Thymus (tissue), 11 donors: ENCODE data around the gene BHLHA15. TPM values are rescaled to one million over a fixed set of nuclear protein-coding genes. Genes with fewer than 3 reads are reported as not detected.

Experiments
- DNase-seq, 9 donors: peaks; one replicate each; pipeline ENCODE4 v3.0.0-alpha.2; 2013; ENCODE audit warnings: low spot score in 9 of 9, low read depth in 6 of 9, missing footprints in 1 of 9
- H3K27ac ChIP-seq, 2 donors: one replicate each; pipeline ENCODE4 v1.5.1; 2013; ENCODE audit warnings: control low read depth in 1 of 2, low read depth in 1 of 2, low read length in 1 of 2, mild to moderate bottlenecking in 1 of 2, moderate library complexity in 1 of 2
- H3K27me3 ChIP-seq, 2 donors: one replicate each; pipeline ENCODE4 v1.5.1; 2013; ENCODE audit warnings: low read length in 1 of 2; ENCODE audit not compliant: control insufficient read depth in 2 of 2, insufficient read depth in 1 of 2
- H3K36me3 ChIP-seq, 2 donors: one replicate each; pipeline ENCODE4 v1.5.1; 2013; ENCODE audit warnings: low read length in 1 of 2, mild to moderate bottlenecking in 1 of 2, moderate library complexity in 1 of 2; ENCODE audit not compliant: control insufficient read depth in 2 of 2, insufficient read depth in 2 of 2
- H3K4me1 ChIP-seq, 2 donors: one replicate each; pipeline ENCODE4 v1.5.1; 2013; ENCODE audit warnings: low read length in 2 of 2; ENCODE audit not compliant: control insufficient read depth in 2 of 2, insufficient read depth in 2 of 2
- H3K4me3 ChIP-seq, 2 donors: one replicate each; pipeline ENCODE4 v1.5.1; 2013; ENCODE audit warnings: low read length in 2 of 2, control low read depth in 1 of 2, mild to moderate bottlenecking in 1 of 2
- H3K9me3 ChIP-seq, 2 donors: one replicate each; pipeline ENCODE4 v1.5.1; 2013; ENCODE audit warnings: low read length in 1 of 2, mild to moderate bottlenecking in 1 of 2; ENCODE audit not compliant: control insufficient read depth in 2 of 2, insufficient read depth in 1 of 2
- WGBS: extraction: QIAGEN DNeasy Blood & Tissue Kit; methylation state at CpG from one replicate; pipeline ENCODE4 v1.1.7; 2013; 5-methylcytosine and 5-hydroxymethylcytosine counted together
- polyA plus RNA-seq: library from polyadenylated mRNA; stranded (reverse); fragments of 200-250 nt; gene quantifications from one replicate; pipeline ENCODE4 v1.2.3, GENCODE V29; 2013
- total RNA-seq: library from RNA; stranded (reverse); fragments of 120-200 nt; gene quantifications from one replicate; pipeline ENCODE4 v1.2.4, GENCODE V29; 2013
- donor health status: healthy.

Gene BHLHA15
- total and polyA plus RNA-seq, 2 donors: 0.07 TPM; not detected in 1

DNA sequence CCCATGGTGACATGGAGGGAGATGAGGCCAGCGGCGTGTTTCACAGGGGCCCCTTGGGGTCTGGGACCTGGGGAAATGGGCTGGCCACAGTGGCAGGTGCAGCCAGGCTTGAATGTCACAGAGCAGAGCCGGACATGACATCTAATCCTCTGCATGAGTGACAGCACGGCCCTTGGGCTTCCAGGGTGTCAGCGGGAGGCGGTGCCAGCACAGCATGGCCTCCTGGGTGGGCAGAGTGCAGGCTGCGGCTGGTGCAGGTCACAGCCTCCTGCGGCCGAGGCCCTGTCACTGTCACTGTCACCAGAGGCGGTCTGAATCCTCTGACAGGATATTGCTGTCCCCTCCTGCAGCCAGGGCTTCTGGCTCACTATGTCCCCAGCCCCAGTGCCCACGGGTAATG, 18.2 kb downstream of the BHLHA15 start:
- no peaks in the 10 kb centered on the region for H3K27me3 ChIP-seq
- H3K36me3 ChIP-seq: peaks cover 10 to 58% of the 10 kb centered on the region in 2 donors
- no peaks in the 10 kb centered on the region for H3K4me1 ChIP-seq
- H3K27ac ChIP-seq: no peak overlapping the region
- no peak overlapping the region for H3K4me3 ChIP-seq
- WGBS: 92% methylated on average over 11 of the region's 11 CpGs
- H3K9me3 ChIP-seq: no peaks in the 10 kb centered on the region
- DNase-seq: no peak

DNA sequence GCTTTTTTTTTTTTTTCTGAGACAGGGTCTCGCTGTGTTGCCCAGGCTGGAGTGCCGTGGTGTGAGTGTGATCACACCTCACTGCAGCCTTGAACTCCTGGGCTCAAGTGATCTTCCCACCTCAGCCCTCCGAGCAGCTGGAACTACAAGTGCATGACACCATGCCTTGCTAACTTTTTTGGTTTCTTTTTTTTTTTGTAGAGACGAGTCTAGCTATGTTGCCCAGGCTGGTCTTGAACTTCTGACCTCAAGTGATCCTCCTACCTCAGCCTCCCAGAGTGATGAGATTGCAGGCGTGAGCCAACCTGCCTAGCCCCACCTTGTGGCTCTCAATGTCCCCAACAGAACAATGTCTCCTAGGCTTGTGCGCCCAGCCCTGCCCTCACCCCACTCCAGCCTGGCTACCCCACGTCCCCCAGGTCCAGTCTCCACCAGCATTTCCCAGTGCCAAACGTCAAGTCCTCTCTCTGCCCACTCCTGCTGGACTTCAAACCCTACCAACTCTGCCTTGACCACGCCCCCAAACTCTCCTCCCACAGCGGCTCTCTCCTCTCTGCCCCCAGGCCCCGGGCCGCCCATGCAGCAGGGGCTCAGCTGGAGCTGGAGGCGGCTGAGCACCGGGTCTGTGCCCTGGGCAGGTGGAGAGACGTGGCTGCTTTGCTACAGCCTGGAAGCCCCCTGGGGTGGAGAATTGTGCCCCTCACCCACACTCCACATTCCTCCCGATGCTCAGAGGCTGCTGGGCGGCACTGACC, 18.9 kb downstream of the BHLHA15 start:
- no peaks in the 10 kb centered on the region for H3K9me3 ChIP-seq
- peaks cover 10 to 58% of the 10 kb centered on the region in 2 donors for H3K36me3 ChIP-seq
- 96% methylated on average over 17 of the region's 17 CpGs for WGBS
- H3K4me1 ChIP-seq: no peaks in the 10 kb centered on the region
- no peaks in the 10 kb centered on the region for H3K27me3 ChIP-seq
- H3K4me3 ChIP-seq: no peak overlapping the region
- no peak overlapping the region for H3K27ac ChIP-seq
- no peak for DNase-seq

DNA sequence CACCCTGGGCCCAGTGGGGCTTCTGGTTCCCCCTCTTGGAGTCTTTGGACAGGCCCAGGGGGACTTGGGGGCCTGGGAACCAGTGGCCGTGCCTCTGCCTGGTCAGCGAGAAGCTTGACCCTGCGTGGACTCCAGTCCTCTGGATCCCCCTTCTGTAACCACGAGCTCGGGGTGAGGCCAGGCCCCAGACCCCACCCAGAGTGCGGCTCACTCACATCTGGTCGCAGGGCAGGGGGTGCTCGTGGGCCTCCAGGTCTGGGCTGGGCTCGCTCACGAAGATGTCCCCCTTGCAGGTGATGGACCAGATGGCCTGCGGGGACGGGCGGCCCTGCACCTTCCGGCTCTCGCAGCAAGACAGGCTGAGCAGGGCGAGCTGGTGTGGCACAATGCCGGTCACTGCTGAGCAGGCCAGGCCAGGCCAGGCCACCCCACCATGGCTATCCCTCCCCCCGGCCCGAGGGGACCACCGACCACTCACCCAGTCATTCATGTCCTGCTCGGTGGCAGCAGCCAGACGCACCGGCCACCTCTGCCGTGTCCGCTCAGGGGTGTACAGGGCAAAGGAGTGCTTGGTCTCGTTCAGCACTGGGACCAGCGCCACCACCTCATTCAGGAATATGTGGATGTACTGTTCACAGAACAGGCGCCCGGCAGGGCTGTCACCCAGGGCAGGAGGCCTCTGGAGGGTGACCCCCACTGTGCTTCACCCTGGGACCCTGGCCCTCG, 19.7 kb downstream of the BHLHA15 start:
- DNase-seq: no peak
- Histone ChIP-seq H3K36me3 (peaks cover 10 to 57% of the 10 kb centered on the region in 2 donors), H3K9me3 (no peaks in the 10 kb centered on the region), H3K27ac (no peak overlapping the region), H3K4me3 (no peak overlapping the region), H3K4me1 (no peaks in the 10 kb centered on the region), H3K27me3 (no peaks in the 10 kb centered on the region)
- WGBS: 98% methylated on average over 30 of the region's 30 CpGs

DNA sequence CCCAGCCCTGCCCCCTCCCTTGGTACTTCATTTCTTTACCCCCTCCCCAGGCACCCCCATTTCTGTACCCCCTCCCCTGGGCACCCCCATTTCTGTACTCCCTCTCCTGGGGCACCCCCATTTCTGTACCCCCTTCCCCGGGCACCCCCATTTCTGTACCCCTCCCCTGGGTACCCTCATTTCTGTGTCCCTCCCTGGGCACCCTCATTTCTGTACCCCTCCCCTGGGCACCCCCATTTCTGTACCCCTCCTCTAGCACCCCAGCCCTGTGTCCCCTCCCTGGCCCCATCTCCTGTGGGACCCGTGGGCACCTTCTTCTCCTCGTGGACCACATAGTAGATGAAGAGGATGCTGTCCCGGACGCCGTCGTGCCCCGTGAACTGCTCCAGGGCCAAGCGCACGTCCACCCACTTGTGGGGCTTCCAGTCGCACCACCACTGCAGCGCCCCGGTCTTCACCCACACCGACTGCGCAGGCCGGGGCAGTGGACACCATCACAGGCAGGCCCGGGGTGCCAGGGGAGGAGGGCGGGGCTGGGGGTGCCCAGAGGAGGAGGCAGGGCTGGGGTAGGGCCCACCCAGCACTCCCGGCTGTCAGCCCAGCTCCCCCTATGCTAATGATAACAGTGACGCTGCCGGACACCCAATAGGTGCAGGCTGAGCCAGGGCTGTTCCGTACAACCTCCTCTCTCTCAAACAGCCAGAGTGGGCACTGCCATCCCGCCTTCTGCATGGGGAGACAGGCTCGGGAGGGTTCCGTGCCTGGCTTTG, 20.4 kb downstream of the BHLHA15 start:
- H3K27me3 ChIP-seq: no peaks in the 10 kb centered on the region
- H3K9me3 ChIP-seq: no peaks in the 10 kb centered on the region
- peaks cover 9 to 58% of the 10 kb centered on the region in 2 donors for H3K36me3 ChIP-seq
- DNase-seq: no peak
- H3K4me3 ChIP-seq: no peak overlapping the region
- H3K4me1 ChIP-seq: no peaks in the 10 kb centered on the region
- no peak overlapping the region for H3K27ac ChIP-seq
- WGBS: over 99% methylated on average over 25 of the region's 25 CpGs

DNA sequence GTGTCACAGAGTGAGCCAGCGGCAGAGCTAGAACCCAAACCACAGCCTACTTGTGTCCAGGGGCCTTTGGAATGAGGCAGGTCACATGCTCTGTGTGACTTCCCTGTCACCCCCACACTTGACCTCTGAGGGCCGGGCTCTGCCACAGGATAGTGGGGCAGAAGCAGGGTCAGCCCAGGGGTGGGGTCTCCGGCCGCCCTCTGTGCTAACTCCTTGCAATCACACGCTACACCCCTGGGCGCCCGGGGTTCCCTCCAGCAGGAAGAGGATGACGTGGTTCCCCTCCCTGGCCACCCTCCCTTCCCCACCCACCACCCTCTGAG, 21.0 kb downstream of the BHLHA15 start:
- no peak overlapping the region for H3K27ac ChIP-seq
- H3K27me3 ChIP-seq: no peaks in the 10 kb centered on the region
- 96% methylated on average over 8 of the region's 8 CpGs for WGBS
- no peak overlapping the region for H3K4me3 ChIP-seq
- H3K9me3 ChIP-seq: no peaks in the 10 kb centered on the region
- no peaks in the 10 kb centered on the region for H3K4me1 ChIP-seq
- peaks cover 9 to 64% of the 10 kb centered on the region in 2 donors for H3K36me3 ChIP-seq
- DNase-seq: no peak

DNA sequence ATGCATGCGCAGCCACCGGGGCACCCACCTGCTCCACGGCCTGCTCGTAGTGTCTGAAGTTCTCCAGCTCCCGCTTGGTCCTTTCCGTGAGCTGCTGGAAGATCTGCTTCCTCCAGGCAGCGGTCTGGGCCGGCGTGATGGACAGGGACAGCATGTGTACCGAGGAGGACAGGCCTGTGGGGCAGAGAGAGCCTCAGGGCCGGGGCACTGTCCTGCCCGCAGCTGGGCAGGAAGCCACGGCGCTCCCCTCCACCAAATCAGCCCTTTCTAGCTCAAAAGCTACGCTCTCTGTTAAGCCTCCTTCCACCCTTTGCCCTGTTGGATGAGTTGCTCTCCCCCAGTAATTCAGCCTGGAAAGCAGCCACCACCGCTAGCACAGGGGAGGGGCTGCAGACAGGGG, 21.6 kb downstream of the BHLHA15 start:
- Histone ChIP-seq H3K9me3 (no peaks in the 10 kb centered on the region), H3K36me3 (peaks cover 9 to 63% of the 10 kb centered on the region in 2 donors), H3K27ac (no peak overlapping the region), H3K27me3 (no peaks in the 10 kb centered on the region), H3K4me1 (no peaks in the 10 kb centered on the region), H3K4me3 (no peak overlapping the region)
- no peak for DNase-seq
- WGBS: 98% methylated on average over 16 of the region's 16 CpGs

DNA sequence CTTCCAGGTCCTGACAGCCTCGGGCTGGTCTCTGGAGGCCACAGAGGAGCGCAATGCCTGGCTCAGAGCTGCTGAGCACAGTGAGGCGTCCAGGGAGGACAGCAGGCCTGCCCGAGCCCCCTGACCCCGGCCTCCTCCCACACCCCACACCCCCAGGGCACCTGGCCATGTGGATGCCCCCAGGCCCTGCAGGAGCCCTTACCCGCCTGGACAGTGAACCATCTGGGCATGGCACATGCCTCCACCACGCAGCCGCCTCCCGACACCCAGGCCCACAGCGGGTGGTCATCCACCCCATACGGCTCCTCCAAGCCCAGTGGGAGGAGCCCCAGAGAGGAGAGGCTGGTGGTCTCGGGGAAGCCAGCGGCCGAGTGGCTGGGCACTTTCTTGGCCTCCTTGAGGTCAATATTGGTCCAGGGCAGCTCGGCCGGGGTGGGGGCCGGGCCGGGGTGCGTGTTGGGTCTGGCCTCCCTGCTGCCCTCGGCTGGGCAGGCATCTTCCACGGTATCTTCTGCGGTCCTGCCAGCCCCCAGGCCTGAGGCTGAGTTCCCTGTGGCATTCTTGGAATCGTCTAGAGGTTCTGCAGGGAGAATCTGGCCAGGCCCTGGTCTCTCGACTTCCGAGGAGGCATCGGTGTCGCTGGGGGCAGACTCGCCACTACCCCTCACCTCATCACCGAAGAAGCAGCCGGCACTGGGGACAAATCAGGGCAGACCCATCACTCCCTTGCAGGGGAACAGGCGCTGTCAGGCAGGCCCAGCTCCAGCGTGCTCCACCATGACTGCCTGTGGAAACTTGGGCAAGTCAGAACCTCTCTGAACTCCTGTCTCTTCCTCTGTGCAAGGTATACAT, 22.2 kb downstream of the BHLHA15 start:
- 98% methylated on average over 32 of the region's 32 CpGs for WGBS
- H3K4me1 ChIP-seq: no peaks in the 10 kb centered on the region
- H3K4me3 ChIP-seq: no peak overlapping the region
- no peak overlapping the region for H3K27ac ChIP-seq
- DNase-seq: no peak
- no peaks in the 10 kb centered on the region for H3K9me3 ChIP-seq
- H3K27me3 ChIP-seq: no peaks in the 10 kb centered on the region
- H3K36me3 ChIP-seq: peaks cover 12 to 63% of the 10 kb centered on the region in 2 donors

DNA sequence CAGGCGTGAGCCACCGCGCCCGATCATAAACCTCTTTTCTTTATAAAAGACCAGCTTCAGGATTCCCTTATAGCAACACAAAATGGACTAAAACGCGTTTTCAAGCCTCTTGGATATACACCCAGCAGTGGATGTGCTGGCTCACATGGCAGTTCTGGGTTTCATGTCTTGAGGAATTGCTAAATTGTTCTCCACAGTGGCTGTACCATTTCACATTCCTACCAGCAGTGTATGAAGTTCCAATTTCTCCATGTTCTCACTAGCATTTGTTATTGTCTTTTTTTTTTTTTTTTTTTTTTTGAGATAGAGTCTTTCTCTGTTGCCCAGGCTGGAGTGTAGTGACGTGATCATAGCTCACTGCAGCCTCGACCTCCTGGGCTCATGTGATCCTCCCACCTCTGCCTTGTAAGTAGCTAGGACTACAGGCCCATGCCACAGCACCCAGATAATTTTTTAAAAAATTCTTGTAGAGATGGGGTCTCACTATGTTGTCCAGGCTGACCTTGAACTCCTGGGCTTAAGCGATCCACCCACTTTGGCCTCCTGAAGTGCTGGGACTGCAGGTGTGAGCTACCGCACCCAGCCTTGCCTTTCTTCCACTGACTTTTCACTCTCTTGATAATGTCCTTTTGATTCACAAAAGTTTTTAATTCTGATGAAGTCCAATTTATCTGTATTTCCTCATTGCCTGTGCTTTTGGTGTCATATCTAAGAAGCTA, 23.3 kb downstream of the BHLHA15 start:
- H3K4me3 ChIP-seq: no peak overlapping the region
- H3K36me3 ChIP-seq: peaks cover 16 to 63% of the 10 kb centered on the region in 2 donors
- H3K9me3 ChIP-seq: no peaks in the 10 kb centered on the region
- DNase-seq: no peak
- 99% methylated on average over 10 of the region's 10 CpGs for WGBS
- H3K4me1 ChIP-seq: no peaks in the 10 kb centered on the region
- H3K27ac ChIP-seq: no peak overlapping the region
- H3K27me3 ChIP-seq: no peaks in the 10 kb centered on the region
